ENCODE data around the gene ZCCHC14. TPM values are rescaled to one million over a fixed set of nuclear protein-coding genes. Genes with fewer than 3 reads are reported as not detected.

Gene ZCCHC14
- total RNA-seq, 1 experiment from 2014 or later, result 37.8 TPM

GRCh38 chr16:87412371-87412995 lies 80.3 kb downstream of the ZCCHC14 start:
- DNase-seq (ENCODE audit: low read depth, low spot score), result no peak

More at GRCh38 chr16:87412371-87412995, 80.3 kb downstream of the ZCCHC14 start:
- ChIA-PET CTCF (interaction anchor here (0.8 kb wide), 1 partner anchor 224 kb away, joined by 3 read pairs; no protein-coding TSS in a partner anchor), RAD21 (ENCODE audit: low non-redundant PET in 1 of 2, low total read pairs in 2 of 2, uncharacterized antibody in 2 of 2, unreplicated experiment in 2 of 2) (interaction anchor here in 1 of 2 experiments (0.6 kb wide), 1 partner anchor 54 kb away, joined by 4 read pairs; no protein-coding TSS in a partner anchor), POLR2A (no interaction called here)
- Histone ChIP-seq H3K4me2 (ENCODE audit: low read length) (no peak overlapping the region), H3K27me3 (ENCODE audit: insufficient read depth, low read length) (no peaks in the 10 kb centered on the region), H3K27ac (ENCODE audit: low read depth, low read length) (no peak overlapping the region), H3K9ac (ENCODE audit: low read length) (no peak overlapping the region), H3K4me3 (replicated peaks in 1 of 2; ENCODE audit: low read depth in 1 of 2, low read length in 2 of 2) (no peak overlapping the region), H3K4me1 (ENCODE audit: control insufficient read depth in 1 of 2, insufficient read depth in 2 of 2, low read length in 2 of 2) (peaks cover 14 to 22% of the 10 kb centered on the region in 2 experiments), H3K9me2 (ENCODE audit: insufficient read depth) (no peaks in the 10 kb centered on the region), H4K20me1 (ENCODE audit: insufficient read depth) (peaks cover 13% of the 10 kb centered on the region), H3K9me3 (ENCODE audit: control insufficient read depth in 1 of 2, insufficient read depth in 1 of 2, low read depth in 1 of 2, low read length in 2 of 2) (no peaks in the 10 kb centered on the region), H3K36me3 (ENCODE audit: control insufficient read depth in 1 of 2, insufficient read depth in 2 of 2, low read length in 2 of 2) (peaks cover 32 to 33% of the 10 kb centered on the region in 2 experiments; a peak in 3 of 4 replicates), H3K79me2 (ENCODE audit: insufficient read depth, low read length) (no peaks in the 10 kb centered on the region), H2AFZ (ENCODE audit: low read depth, low read length, poor library complexity, severe bottlenecking) (no peak overlapping the region)
- no TSS peak for BruUV-seq (replicated peaks)
- TF ChIP-seq ZFX (IDR thresholded peaks at IDR 0.05) (no peak), POLR2A (IDR thresholded peaks at IDR 0.05; ENCODE audit: borderline replicate concordance, extremely low read depth, insufficient read depth, insufficient read length) (no peak), CEBPB (IDR thresholded peaks at IDR 0.05; ENCODE audit: low read depth) (no peak), RAD21 (IDR thresholded peaks at IDR 0.05; ENCODE audit: low read depth) (no peak), FOSL1 (IDR thresholded peaks at IDR 0.05; ENCODE audit: low read depth) (no peak), ZNF274 (IDR thresholded peaks at IDR 0.05; ENCODE audit: low read depth, low read length) (no peak), POLR2AphosphoS5 (IDR thresholded peaks at IDR 0.05; ENCODE audit: low read depth, low read length) (no peak), SIN3A (IDR thresholded peaks at IDR 0.05; ENCODE audit: low read depth) (no peak), SP1 (IDR thresholded peaks at IDR 0.05; ENCODE audit: low read depth) (no peak), CBX3 (IDR thresholded peaks at IDR 0.05; ENCODE audit: low read depth) (no peak), ELF1 (IDR thresholded peaks at IDR 0.05; ENCODE audit: borderline replicate concordance, low read depth) (no peak), EGR1 (IDR thresholded peaks at IDR 0.05; ENCODE audit: low read depth) (no peak), ATF3 (IDR thresholded peaks at IDR 0.05) (no peak), SRF (IDR thresholded peaks at IDR 0.05; ENCODE audit: low read depth) (no peak), TCF7L2 (IDR thresholded peaks at IDR 0.05; ENCODE audit: borderline replicate concordance, extremely low read depth, insufficient read depth, insufficient read length) (no peak)
- no peak for ATAC-seq
- intact Hi-C loops (cut with micrococcal nuclease), result no loop called here

All from HCT116 (cell line).